Cardiac muscle cell (in vitro differentiated cells and primary cell): ENCODE data around the gene PLCL1. TPM values are rescaled to one million over a fixed set of nuclear protein-coding genes. Genes with fewer than 3 reads are reported as not detected.
A peak's percentile ranks its signal among the peaks of the same experiment; 100 is the strongest.

ENCODE experiments used
- DNase-seq, 2 donors: peaks; one replicate each; pipeline versions ENCODE4 v3.0.0 to v3.0.0-alpha.2; 2010 to 2017; ENCODE audit warnings: low read depth in 1 of 2, low spot score in 1 of 2
- H3K27ac ChIP-seq: fragments of 200-600 bp; sonication (generic); 2 replicates; pipeline ENCODE4 v1.5.1; 2016
- H3K27me3 ChIP-seq: fragments of 200-600 bp; sonication (generic); 2 replicates; pipeline ENCODE4 v1.6.0; 2016; ENCODE audit warnings: control low read depth
- H3K36me3 ChIP-seq: fragments of 200-600 bp; sonication (generic); 2 replicates; pipeline ENCODE4 v1.5.1; 2016; ENCODE audit warnings: control low read depth
- H3K4me1 ChIP-seq: fragments of 200-600 bp; sonication (generic); 2 replicates; pipeline ENCODE4 v1.8.1; 2017; ENCODE audit warnings: low read depth, mild to moderate bottlenecking, mixed run types
- H3K4me3 ChIP-seq: fragments of 200-600 bp; sonication (generic); 2 replicates; pipeline ENCODE4 v1.5.1; 2016; ENCODE audit warnings: mild to moderate bottlenecking
- H3K9me3 ChIP-seq: fragments of 200-600 bp; sonication (generic); 2 replicates; pipeline ENCODE4 v1.5.1; 2017; ENCODE audit warnings: low read depth, mild to moderate bottlenecking, control low read depth
- polyA plus RNA-seq: library from polyadenylated mRNA; unstranded; fragments of >200 nt; fragmentation: Nextera tagmentation; extraction: Ambion mirVana; gene quantifications from 2 replicates; pipeline ENCODE4 v1.2.1, GENCODE V29; 2016
- total RNA-seq: library from RNA; depleted of rRNA; stranded (reverse); fragments of >200 nt; gene quantifications from 2 replicates; pipeline ENCODE4 v1.2.3, GENCODE V29; 2016
- TF ChIP-seq, protein P1 (sequence below): IDR thresholded peaks from 2 replicates; pipeline ENCODE4 v1.5.1; 2012; ENCODE audit warnings: low read depth, mild to moderate bottlenecking, low read length

The PLCL1 gene
- total and polyA plus RNA-seq, 2 experiments from 2014 or later: 4.9 to 7.8 TPM

DNA sequence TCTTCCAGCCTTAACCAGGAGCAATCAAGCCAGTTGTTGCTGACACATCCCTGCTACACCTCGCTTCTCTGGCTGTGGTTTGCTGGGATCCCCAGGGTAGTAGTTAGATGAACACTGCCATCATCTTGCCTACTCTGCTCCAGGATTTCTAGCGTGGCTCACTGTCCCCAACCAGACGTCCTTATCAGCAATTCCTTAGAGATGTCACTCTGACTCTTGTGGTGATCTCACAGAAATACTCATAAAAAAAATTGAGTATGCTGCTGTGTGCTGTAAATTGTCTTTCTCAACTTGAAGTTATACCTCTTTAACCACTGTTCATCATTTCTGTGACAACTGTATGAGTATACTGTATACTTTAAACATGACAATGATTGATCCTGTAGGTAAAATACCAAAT, 63.2 kb downstream of the PLCL1 start:
- Histone ChIP-seq H3K4me1 (peaks cover 32% of the 10 kb centered on the region), H3K36me3 (no peaks in the 10 kb centered on the region), H3K4me3 (no peak overlapping the region), H3K9me3 (no peaks in the 10 kb centered on the region), H3K27ac (no peak overlapping the region), H3K27me3 (no peaks in the 10 kb centered on the region)
- DNase-seq: no peak
- TF ChIP-seq, protein P1, sequence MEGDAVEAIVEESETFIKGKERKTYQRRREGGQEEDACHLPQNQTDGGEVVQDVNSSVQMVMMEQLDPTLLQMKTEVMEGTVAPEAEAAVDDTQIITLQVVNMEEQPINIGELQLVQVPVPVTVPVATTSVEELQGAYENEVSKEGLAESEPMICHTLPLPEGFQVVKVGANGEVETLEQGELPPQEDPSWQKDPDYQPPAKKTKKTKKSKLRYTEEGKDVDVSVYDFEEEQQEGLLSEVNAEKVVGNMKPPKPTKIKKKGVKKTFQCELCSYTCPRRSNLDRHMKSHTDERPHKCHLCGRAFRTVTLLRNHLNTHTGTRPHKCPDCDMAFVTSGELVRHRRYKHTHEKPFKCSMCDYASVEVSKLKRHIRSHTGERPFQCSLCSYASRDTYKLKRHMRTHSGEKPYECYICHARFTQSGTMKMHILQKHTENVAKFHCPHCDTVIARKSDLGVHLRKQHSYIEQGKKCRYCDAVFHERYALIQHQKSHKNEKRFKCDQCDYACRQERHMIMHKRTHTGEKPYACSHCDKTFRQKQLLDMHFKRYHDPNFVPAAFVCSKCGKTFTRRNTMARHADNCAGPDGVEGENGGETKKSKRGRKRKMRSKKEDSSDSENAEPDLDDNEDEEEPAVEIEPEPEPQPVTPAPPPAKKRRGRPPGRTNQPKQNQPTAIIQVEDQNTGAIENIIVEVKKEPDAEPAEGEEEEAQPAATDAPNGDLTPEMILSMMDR: no peak

GRCh38 chr2:197868206-197868605, 63.8 kb downstream of the PLCL1 start:
- no peak for DNase-seq
- TF ChIP-seq, protein P1: no peak
- peaks cover 32% of the 10 kb centered on the region for H3K4me1 ChIP-seq

GRCh38 chr2:197869041-197869440, 64.6 kb downstream of the PLCL1 start:
- no peak for DNase-seq
- TF ChIP-seq, protein P1: no peak
- H3K4me3 ChIP-seq: no peak overlapping the region
- H3K9me3 ChIP-seq: no peaks in the 10 kb centered on the region
- no peak overlapping the region for H3K27ac ChIP-seq
- H3K27me3 ChIP-seq: no peaks in the 10 kb centered on the region
- H3K4me1 ChIP-seq: peaks cover 32% of the 10 kb centered on the region
- no peaks in the 10 kb centered on the region for H3K36me3 ChIP-seq

More at GRCh38 chr2:197868206-197868605, 63.8 kb downstream of the PLCL1 start:
- H3K27ac ChIP-seq: no peak overlapping the region
- no peaks in the 10 kb centered on the region for H3K36me3 ChIP-seq
- no peaks in the 10 kb centered on the region for H3K9me3 ChIP-seq
- no peaks in the 10 kb centered on the region for H3K27me3 ChIP-seq
- H3K4me3 ChIP-seq: no peak overlapping the region

GRCh38 chr2:197869501-197870111, 65.2 kb downstream of the PLCL1 start:
- H3K4me1 ChIP-seq: peaks cover 32% of the 10 kb centered on the region
- DNase-seq: peak in 1 of 2 donors; percentile 46
- H3K27ac ChIP-seq: no peak overlapping the region
- no peaks in the 10 kb centered on the region for H3K27me3 ChIP-seq
- no peak overlapping the region for H3K4me3 ChIP-seq
- H3K9me3 ChIP-seq: no peaks in the 10 kb centered on the region
- no peaks in the 10 kb centered on the region for H3K36me3 ChIP-seq
- TF ChIP-seq, protein P1: no peak

- no peak overlapping the region for H3K27ac ChIP-seq
- DNase-seq: no peak
- no peaks in the 10 kb centered on the region for H3K36me3 ChIP-seq
- H3K27me3 ChIP-seq: no peaks in the 10 kb centered on the region
- peaks cover 32% of the 10 kb centered on the region for H3K4me1 ChIP-seq
- no peak overlapping the region for H3K4me3 ChIP-seq
- H3K9me3 ChIP-seq: no peaks in the 10 kb centered on the region
- TF ChIP-seq, protein P1: no peak
These were observed 65.7 kb downstream of the PLCL1 start for GRCh38 chr2:197870137-197870536.
